ENCODE data around the gene RTRAF. TPM values are rescaled to one million over a fixed set of nuclear protein-coding genes. Genes with fewer than 3 reads are reported as not detected.

RTRAF gene
- polyA plus RNA-seq, 4 donors, result 98.1 to 189 (median 127) TPM

DNA sequence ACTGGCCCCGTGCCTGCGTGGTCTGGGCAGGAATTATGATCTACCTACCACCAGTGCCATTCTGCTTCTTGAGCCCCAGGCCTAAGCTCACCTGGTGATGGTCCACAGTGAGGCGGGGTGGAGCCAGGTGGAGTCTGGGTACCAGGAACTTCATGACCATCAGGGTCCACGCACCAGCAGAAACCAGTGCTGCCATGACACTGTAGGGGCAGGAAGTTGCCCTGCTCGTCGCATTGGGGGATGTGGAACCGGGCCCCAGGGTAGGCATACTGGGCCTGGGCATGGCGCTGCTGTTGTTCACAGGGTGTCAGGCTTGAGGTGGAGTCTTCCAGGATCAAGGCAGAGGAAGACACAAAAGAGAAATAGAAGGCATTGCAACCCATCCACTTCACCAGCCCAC lies 29.6 kb downstream of the RTRAF start:
- Histone ChIP-seq H3K27ac (ENCODE audit: low read depth in 1 of 3, low read length in 2 of 3) (peak overlapping the region in 2 of 3 donors; percentile 47 to 79), H3K9me3 (ENCODE audit: control insufficient read depth in 2 of 2, insufficient read depth in 1 of 2, low read depth in 1 of 2, low read length in 1 of 2) (no peaks in the 10 kb centered on the region), H3K36me3 (ENCODE audit: control insufficient read depth in 3 of 3, insufficient read depth in 2 of 3, low read depth in 1 of 3, low read length in 3 of 3) (peaks cover 0 to 22% (median 0%) of the 10 kb centered on the region in 3 donors), H3K4me3 (ENCODE audit: low read depth in 1 of 3, low read length in 3 of 3) (no peak overlapping the region), H3K4me1 (ENCODE audit: control insufficient read depth in 3 of 3, insufficient read depth in 2 of 3, low read depth in 1 of 3, low read length in 2 of 3) (peaks cover 8 to 28% (median 10%) of the 10 kb centered on the region in 3 donors), H3K27me3 (ENCODE audit: control insufficient read depth in 3 of 3, insufficient read depth in 3 of 3, low read length in 3 of 3) (no peaks in the 10 kb centered on the region)
- no peak for DNase-seq
- WGBS, 3 donors, result 98% methylated on average over 8 of the region's 8 CpGs
- FAIRE-seq, result no peak

DNA sequence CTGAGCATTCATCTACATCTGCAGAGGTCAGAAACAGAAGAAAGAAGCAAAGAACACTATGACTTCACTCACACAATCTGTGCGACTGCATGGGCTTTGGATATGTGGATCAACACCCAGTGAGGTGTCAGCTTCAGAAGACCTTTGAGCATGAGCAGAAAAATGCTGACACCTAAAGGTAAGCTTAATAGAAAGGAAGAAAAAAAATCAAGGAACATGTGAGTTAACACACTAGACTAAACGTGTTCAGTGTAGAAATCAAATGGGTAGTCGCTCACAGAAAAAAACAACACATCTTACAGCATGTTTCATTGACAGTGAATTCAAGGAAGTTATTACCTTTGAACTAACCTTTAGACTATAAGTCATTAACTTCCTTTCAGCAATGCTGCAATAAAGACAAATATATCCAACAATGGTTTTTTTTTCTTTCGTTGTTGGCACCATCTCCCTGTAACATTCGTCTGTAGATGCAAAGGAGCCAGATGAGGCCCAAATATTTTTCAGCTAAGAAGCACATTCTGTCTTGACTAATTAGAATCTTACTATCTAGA lies 30.9 kb downstream of the RTRAF start:
- peaks cover 0 to 2% of the 10 kb centered on the region in 2 donors for H3K9me3 ChIP-seq (ENCODE audit: control insufficient read depth in 2 of 2, insufficient read depth in 1 of 2, low read depth in 1 of 2, low read length in 1 of 2)
- H3K4me1 ChIP-seq (ENCODE audit: control insufficient read depth in 3 of 3, insufficient read depth in 2 of 3, low read depth in 1 of 3, low read length in 2 of 3), result peaks cover 8 to 28% (median 10%) of the 10 kb centered on the region in 3 donors
- H3K27me3 ChIP-seq (ENCODE audit: control insufficient read depth in 3 of 3, insufficient read depth in 3 of 3, low read length in 3 of 3), result no peaks in the 10 kb centered on the region
- peaks cover 0 to 12% (median 0%) of the 10 kb centered on the region in 3 donors for H3K36me3 ChIP-seq (ENCODE audit: control insufficient read depth in 3 of 3, insufficient read depth in 2 of 3, low read depth in 1 of 3, low read length in 3 of 3)
- 13 to 52% (median 37%) methylated on average over 5 of the region's 5 CpGs for WGBS, 3 donors
- H3K27ac ChIP-seq (ENCODE audit: low read depth in 1 of 3, low read length in 2 of 3), result peak overlapping the region; percentile 47 to 79 (median 78)
- no peak overlapping the region for H3K4me3 ChIP-seq (ENCODE audit: low read depth in 1 of 3, low read length in 3 of 3)
- peak; percentile 80 to 81 for DNase-seq
- no peak for FAIRE-seq

DNA sequence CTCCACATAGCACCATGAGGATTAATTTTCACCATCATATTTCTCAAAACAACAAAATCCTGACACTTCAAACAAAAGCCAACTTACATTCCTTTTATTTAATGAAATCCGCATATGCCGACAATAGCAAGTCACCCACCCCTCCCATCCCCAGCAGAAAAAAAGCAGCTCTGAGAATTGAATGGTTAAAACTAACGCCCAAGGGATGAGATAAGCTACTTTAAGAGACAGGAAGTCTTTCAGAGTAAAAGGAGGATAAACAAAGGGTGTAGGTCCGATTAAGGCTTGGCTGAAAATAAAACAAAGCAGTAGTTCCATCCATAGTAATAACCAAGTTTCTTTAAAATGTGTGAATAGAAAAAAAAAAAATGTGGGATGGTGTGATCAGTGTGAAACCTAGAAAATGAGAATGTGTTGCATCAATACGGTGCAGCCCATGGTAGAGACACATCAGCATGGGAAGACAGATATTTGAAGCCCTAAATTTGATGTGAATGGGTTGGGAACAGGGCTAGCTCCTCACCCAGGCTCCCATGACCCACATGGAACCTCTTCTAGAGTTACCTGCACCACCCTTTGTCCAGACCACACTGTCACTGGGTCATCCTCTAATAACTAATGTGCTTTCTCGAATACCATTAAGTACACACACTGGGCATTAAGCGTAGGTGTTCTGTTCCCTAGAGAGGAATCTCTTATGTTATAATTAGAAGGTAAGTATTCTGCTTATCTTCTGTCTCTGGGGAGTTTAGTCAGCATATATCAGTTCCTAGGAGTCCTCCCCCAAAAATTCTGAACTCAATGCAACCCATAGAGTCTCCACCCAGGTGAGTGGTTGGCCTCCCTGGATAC lies 31.7 kb downstream of the RTRAF start:
- H3K9me3 ChIP-seq (ENCODE audit: control insufficient read depth in 2 of 2, insufficient read depth in 1 of 2, low read depth in 1 of 2, low read length in 1 of 2), result peaks cover 0 to 2% of the 10 kb centered on the region in 2 donors
- no peak overlapping the region for H3K4me3 ChIP-seq (ENCODE audit: low read depth in 1 of 3, low read length in 3 of 3)
- peak overlapping the region in 1 of 3 donors; percentile 79 for H3K27ac ChIP-seq (ENCODE audit: low read depth in 1 of 3, low read length in 2 of 3)
- FAIRE-seq (no peak), DNase-seq (peak; percentile 14 to 48)
- no peaks in the 10 kb centered on the region for H3K27me3 ChIP-seq (ENCODE audit: control insufficient read depth in 3 of 3, insufficient read depth in 3 of 3, low read length in 3 of 3)
- WGBS, 3 donors, result 45 to 51% (median 50%) methylated on average over 7 of the region's 7 CpGs
- H3K36me3 ChIP-seq (ENCODE audit: control insufficient read depth in 3 of 3, insufficient read depth in 2 of 3, low read depth in 1 of 3, low read length in 3 of 3), result peaks cover 0 to 8% (median 0%) of the 10 kb centered on the region in 3 donors
- H3K4me1 ChIP-seq (ENCODE audit: control insufficient read depth in 3 of 3, insufficient read depth in 2 of 3, low read depth in 1 of 3, low read length in 2 of 3), result peaks cover 10 to 28% (median 11%) of the 10 kb centered on the region in 3 donors

DNA sequence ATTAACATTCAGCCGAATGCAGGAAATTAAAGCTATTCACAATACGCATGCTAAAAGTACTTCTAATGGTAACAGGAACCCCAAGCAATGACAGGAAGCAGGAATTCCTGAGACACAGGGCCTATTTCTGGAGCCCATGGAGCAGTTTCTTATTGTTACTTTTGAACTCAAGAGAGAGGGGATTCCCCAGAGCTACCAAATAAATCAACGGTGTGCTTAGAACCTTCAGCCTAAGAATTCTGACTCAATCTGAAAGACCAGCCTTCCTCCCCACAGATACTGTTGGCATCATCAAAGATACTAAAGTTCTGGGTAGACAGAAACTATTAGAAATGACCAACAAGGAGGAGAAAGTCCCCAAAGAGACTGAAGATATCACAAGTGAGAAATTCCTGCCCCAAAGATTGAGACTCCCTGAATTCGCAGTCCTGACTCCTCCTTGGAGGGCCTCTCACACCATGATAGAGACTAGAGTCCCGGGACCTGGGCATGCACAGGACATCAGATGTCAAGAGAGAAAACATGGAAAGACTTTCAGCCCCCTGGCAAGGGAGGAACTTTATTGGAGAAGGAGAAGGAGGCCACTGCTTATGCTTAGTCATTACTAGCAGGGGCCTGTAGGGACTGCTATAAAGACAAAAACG lies 32.7 kb downstream of the RTRAF start:
- Histone ChIP-seq H3K27me3 (ENCODE audit: control insufficient read depth in 3 of 3, insufficient read depth in 3 of 3, low read length in 3 of 3) (no peaks in the 10 kb centered on the region), H3K9me3 (ENCODE audit: control insufficient read depth in 2 of 2, insufficient read depth in 1 of 2, low read depth in 1 of 2, low read length in 1 of 2) (peaks cover 0 to 2% of the 10 kb centered on the region in 2 donors), H3K4me1 (ENCODE audit: control insufficient read depth in 3 of 3, insufficient read depth in 2 of 3, low read depth in 1 of 3, low read length in 2 of 3) (peaks cover 10 to 28% (median 11%) of the 10 kb centered on the region in 3 donors), H3K4me3 (ENCODE audit: low read depth in 1 of 3, low read length in 3 of 3) (no peak overlapping the region), H3K36me3 (ENCODE audit: control insufficient read depth in 3 of 3, insufficient read depth in 2 of 3, low read depth in 1 of 3, low read length in 3 of 3) (peaks cover 0 to 12% (median 0%) of the 10 kb centered on the region in 3 donors), H3K27ac (ENCODE audit: low read depth in 1 of 3, low read length in 2 of 3) (no peak overlapping the region)
- FAIRE-seq (no peak), DNase-seq (no peak)
- 69 to 73% (median 70%) methylated on average over 6 of the region's 6 CpGs for WGBS, 3 donors

DNA sequence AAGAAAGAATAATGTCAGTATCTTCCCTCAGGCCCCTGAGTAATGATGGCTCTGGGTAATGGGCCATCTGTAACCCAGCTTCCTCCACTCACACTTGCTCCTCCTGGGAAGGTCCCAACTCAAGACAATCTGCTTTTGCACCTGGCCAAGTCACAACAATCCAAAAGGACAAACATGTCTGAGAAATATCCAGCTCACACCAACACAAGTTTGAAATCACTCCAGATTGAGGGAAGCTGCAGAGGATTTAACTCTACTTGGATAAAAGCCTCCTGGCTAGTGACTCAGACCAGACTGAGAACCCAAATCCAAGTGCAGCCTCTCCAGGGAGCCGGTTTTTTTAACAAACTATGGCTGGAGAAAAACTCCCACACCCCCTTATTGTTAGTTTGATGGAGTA lies 34.2 kb downstream of the RTRAF start:
- Histone ChIP-seq H3K9me3 (ENCODE audit: control insufficient read depth in 2 of 2, insufficient read depth in 1 of 2, low read depth in 1 of 2, low read length in 1 of 2) (peaks cover 0 to 2% of the 10 kb centered on the region in 2 donors), H3K27me3 (ENCODE audit: control insufficient read depth in 3 of 3, insufficient read depth in 3 of 3, low read length in 3 of 3) (no peaks in the 10 kb centered on the region), H3K27ac (ENCODE audit: low read depth in 1 of 3, low read length in 2 of 3) (no peak overlapping the region), H3K4me1 (ENCODE audit: control insufficient read depth in 3 of 3, insufficient read depth in 2 of 3, low read depth in 1 of 3, low read length in 2 of 3) (peaks cover 10 to 22% (median 10%) of the 10 kb centered on the region in 3 donors), H3K36me3 (ENCODE audit: control insufficient read depth in 3 of 3, insufficient read depth in 2 of 3, low read depth in 1 of 3, low read length in 3 of 3) (peaks cover 0 to 14% (median 0%) of the 10 kb centered on the region in 3 donors), H3K4me3 (ENCODE audit: low read depth in 1 of 3, low read length in 3 of 3) (no peak overlapping the region)
- WGBS, 3 donors, result 38 to 85% (median 53%) methylated on average over 1 of the region's 1 CpG
- FAIRE-seq (no peak), DNase-seq (no peak)

DNA sequence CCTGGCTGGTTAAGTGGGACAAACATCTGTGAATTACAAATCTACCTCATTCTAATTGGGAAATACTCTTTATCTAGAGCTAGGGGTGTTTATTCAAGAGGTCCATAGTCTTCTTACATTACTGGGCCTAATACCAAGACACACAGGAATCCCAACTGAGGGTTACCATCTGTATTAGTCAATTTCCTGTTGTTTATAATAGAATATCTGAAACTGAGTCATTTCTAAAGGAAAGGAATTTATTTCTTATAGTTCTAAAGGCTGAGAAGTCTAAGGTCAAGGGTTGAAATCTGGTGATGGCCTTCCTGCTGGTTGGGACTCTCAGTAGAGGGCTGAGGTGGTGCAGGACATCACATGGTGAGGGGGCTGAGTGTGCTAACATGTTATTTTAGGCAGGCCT lies 36.0 kb downstream of the RTRAF start:
- H3K4me3 ChIP-seq (ENCODE audit: low read depth in 1 of 3, low read length in 3 of 3), result no peak overlapping the region
- no peak overlapping the region for H3K27ac ChIP-seq (ENCODE audit: low read depth in 1 of 3, low read length in 2 of 3)
- peaks cover 2 to 6% (median 3%) of the 10 kb centered on the region in 3 donors for H3K4me1 ChIP-seq (ENCODE audit: control insufficient read depth in 3 of 3, insufficient read depth in 2 of 3, low read depth in 1 of 3, low read length in 2 of 3)
- FAIRE-seq (no peak), DNase-seq (no peak)
- H3K9me3 ChIP-seq (ENCODE audit: control insufficient read depth in 2 of 2, insufficient read depth in 1 of 2, low read depth in 1 of 2, low read length in 1 of 2), result peaks cover 0 to 2% of the 10 kb centered on the region in 2 donors
- H3K36me3 ChIP-seq (ENCODE audit: control insufficient read depth in 3 of 3, insufficient read depth in 2 of 3, low read depth in 1 of 3, low read length in 3 of 3), result peaks cover 0 to 5% (median 0%) of the 10 kb centered on the region in 3 donors
- no peaks in the 10 kb centered on the region for H3K27me3 ChIP-seq (ENCODE audit: control insufficient read depth in 3 of 3, insufficient read depth in 3 of 3, low read length in 3 of 3)

DNA sequence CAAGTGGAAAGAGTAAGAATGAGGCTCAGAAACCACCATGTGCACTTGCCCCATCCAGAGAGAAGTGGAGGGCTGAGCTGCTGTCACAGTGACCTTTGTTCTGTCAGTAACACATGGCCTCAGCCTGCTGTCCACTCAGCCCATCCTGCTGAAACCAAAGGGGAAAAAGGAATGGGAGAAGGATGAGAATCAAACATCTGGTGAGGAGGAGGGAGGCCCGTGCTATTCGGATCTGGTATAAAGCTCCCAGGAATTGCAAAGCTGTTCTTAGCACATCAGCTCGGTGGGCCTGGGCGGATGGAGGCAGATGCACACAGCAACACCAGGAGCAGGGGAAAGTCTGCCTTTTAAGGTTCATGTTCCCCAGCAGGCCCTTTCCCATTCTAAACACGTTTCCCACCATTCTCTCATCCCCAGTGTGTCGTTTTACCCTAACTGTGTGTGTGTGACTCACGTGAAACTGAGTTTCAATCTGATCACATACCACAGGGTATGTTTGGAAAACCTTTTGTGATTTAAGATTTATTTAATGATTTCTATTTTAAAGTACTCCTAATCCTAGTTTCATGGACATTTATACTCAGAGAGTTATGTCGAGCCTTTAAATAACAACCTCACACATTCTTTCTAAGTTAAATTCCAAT lies 36.8 kb downstream of the RTRAF start:
- Histone ChIP-seq H3K4me1 (ENCODE audit: control insufficient read depth in 3 of 3, insufficient read depth in 2 of 3, low read depth in 1 of 3, low read length in 2 of 3) (peaks cover 1 to 4% (median 3%) of the 10 kb centered on the region in 3 donors), H3K4me3 (ENCODE audit: low read depth in 1 of 3, low read length in 3 of 3) (no peak overlapping the region), H3K9me3 (ENCODE audit: control insufficient read depth in 2 of 2, insufficient read depth in 1 of 2, low read depth in 1 of 2, low read length in 1 of 2) (peaks cover 0 to 2% of the 10 kb centered on the region in 2 donors), H3K27ac (ENCODE audit: low read depth in 1 of 3, low read length in 2 of 3) (no peak overlapping the region), H3K27me3 (ENCODE audit: control insufficient read depth in 3 of 3, insufficient read depth in 3 of 3, low read length in 3 of 3) (no peaks in the 10 kb centered on the region), H3K36me3 (ENCODE audit: control insufficient read depth in 3 of 3, insufficient read depth in 2 of 3, low read depth in 1 of 3, low read length in 3 of 3) (peaks cover 0 to 5% (median 0%) of the 10 kb centered on the region in 3 donors)
- FAIRE-seq (no peak), DNase-seq (no peak)
- 87 to 88% (median 88%) methylated on average over 8 of the region's 8 CpGs for WGBS, 3 donors

DNA sequence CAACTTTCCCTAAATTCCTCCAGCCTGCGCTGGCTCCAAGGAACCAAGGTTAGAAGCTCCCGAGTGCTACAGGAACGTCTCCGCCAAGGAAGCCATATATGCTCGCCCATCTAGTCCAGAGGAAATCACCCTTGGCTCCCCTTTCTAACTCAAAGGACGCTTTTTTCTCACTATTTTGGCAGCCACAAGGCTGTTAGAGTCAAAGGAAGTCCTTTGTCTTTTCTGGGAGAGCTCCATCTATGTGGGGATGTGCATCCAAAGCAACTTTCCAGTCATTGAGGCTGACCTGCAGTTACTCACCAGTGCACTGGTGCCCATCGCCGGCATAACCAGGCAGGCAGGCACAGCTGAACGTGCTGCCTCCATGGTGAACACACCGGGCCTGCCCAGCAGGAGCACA lies 37.6 kb downstream of the RTRAF start:
- DNase-seq (no peak), FAIRE-seq (no peak)
- Histone ChIP-seq H3K27ac (ENCODE audit: low read depth in 1 of 3, low read length in 2 of 3) (no peak overlapping the region), H3K4me3 (ENCODE audit: low read depth in 1 of 3, low read length in 3 of 3) (no peak overlapping the region), H3K27me3 (ENCODE audit: control insufficient read depth in 3 of 3, insufficient read depth in 3 of 3, low read length in 3 of 3) (no peaks in the 10 kb centered on the region), H3K36me3 (ENCODE audit: control insufficient read depth in 3 of 3, insufficient read depth in 2 of 3, low read depth in 1 of 3, low read length in 3 of 3) (peaks cover 0 to 5% (median 0%) of the 10 kb centered on the region in 3 donors), H3K9me3 (ENCODE audit: control insufficient read depth in 2 of 2, insufficient read depth in 1 of 2, low read depth in 1 of 2, low read length in 1 of 2) (peaks cover 0 to 2% of the 10 kb centered on the region in 2 donors), H3K4me1 (ENCODE audit: control insufficient read depth in 3 of 3, insufficient read depth in 2 of 3, low read depth in 1 of 3, low read length in 2 of 3) (peaks cover 0 to 3% (median 0%) of the 10 kb centered on the region in 3 donors)
- WGBS, 3 donors, result 84 to 94% (median 91%) methylated on average over 10 of the region's 10 CpGs

Measured in small intestine (tissue), 7 donors.